Neural cell (in vitro differentiated cells): Measurements from ENCODE around the gene IMMP1L. TPM values are rescaled to one million over a fixed set of nuclear protein-coding genes. Genes with fewer than 3 reads are reported as not detected.

Experiments
- H2AFZ ChIP-seq: fragments of 200-600, 300-800 bp; sonication (generic), shearing (Covaris generic); 2 replicates; pipeline ENCODE4 v1.6.0; 2014; ENCODE audit warnings: low read depth, mild to moderate bottlenecking, antibody characterized with exemption, low read length, moderate library complexity
- H3F3A ChIP-seq: fragments of 200-600 bp; shearing (Covaris generic); 2 replicates; pipeline ENCODE4 v1.6.1; 2016; ENCODE audit warnings: mild to moderate bottlenecking, moderate library complexity, mixed read lengths, antibody characterized with exemption, low read length; ENCODE audit not compliant: insufficient read depth, poor library complexity, severe bottlenecking
- H3K27ac ChIP-seq: fragments of 200-600, 300-800 bp; sonication (generic), shearing (Covaris generic); 2 replicates; pipeline ENCODE4 v1.5.1; 2014; ENCODE audit warnings: mild to moderate bottlenecking, low read length, moderate library complexity
- H3K27me3 ChIP-seq: fragments of 300-800, 200-600 bp; sonication (generic), shearing (Covaris generic); 2 replicates; pipeline ENCODE4 v1.6.0; 2014; ENCODE audit warnings: mild to moderate bottlenecking, low read depth, low read length, moderate library complexity; ENCODE audit not compliant: insufficient read depth
- H3K36me3 ChIP-seq: fragments of 300-800, 200-600 bp; sonication (generic), shearing (Covaris generic); 2 replicates; pipeline ENCODE4 v1.5.1; 2014; ENCODE audit warnings: mild to moderate bottlenecking, antibody characterized with exemption, low read length, moderate library complexity; ENCODE audit not compliant: insufficient read depth
- H3K4me2 ChIP-seq: fragments of 300-800, 200-600 bp; sonication (generic), shearing (Covaris generic); 2 replicates; pipeline ENCODE4 v1.6.0; 2014; ENCODE audit warnings: mild to moderate bottlenecking, low read length
- H3K4me3 ChIP-seq: fragments of 300-800, 200-600 bp; sonication (generic), shearing (Covaris generic); 2 replicates; pipeline ENCODE4 v1.5.1; 2014; ENCODE audit warnings: mild to moderate bottlenecking, low read length, moderate library complexity
- H3K79me2 ChIP-seq: fragments of 200-600 bp; shearing (Covaris generic); replicated peaks from 2 replicates; pipeline ENCODE4 v1.6.0; 2014; ENCODE audit warnings: mild to moderate bottlenecking, low read length, moderate library complexity; ENCODE audit not compliant: insufficient read depth
- H3K9ac ChIP-seq: fragments of 300-800, 200-600 bp; sonication (generic), shearing (Covaris generic); 2 replicates; pipeline ENCODE4 v1.6.1; 2016; ENCODE audit warnings: mild to moderate bottlenecking, low read length, mixed read lengths
- H3K9me2 ChIP-seq: fragments of 200-600 bp; shearing (Covaris generic); 2 replicates; pipeline ENCODE4 v1.6.1; 2016; ENCODE audit warnings: mild to moderate bottlenecking, low read length, mixed read lengths; ENCODE audit not compliant: insufficient read depth
- H3K9me3 ChIP-seq: fragments of 200-600, 300-800 bp; sonication (generic), shearing (Covaris generic); 2 replicates; pipeline ENCODE4 v1.6.1; 2016; ENCODE audit warnings: mild to moderate bottlenecking, mixed run types, low read length, moderate library complexity, mixed read lengths
- H4K20me1 ChIP-seq: fragments of 200-600 bp; shearing (Covaris generic); 2 replicates; pipeline ENCODE4 v1.6.1; 2016; ENCODE audit warnings: mild to moderate bottlenecking, mixed run types; ENCODE audit not compliant: insufficient read depth
- EP300 ChIP-seq: fragments of 450-650 bp; conservative IDR thresholded peaks from 2 replicates; pipeline ENCODE4 v1.6.1; 2014; ENCODE audit warnings: antibody characterized with exemption, mild to moderate bottlenecking, moderate library complexity; ENCODE audit not compliant: poor library complexity, severe bottlenecking
- EZH2 ChIP-seq: fragments of 200-600, 300-800 bp; shearing (Covaris generic), sonication (generic); IDR thresholded peaks from 2 replicates; pipeline ENCODE4 v1.6.1; 2014; ENCODE audit warnings: antibody characterized with exemption, low read length, borderline replicate concordance, mild to moderate bottlenecking; ENCODE audit not compliant: insufficient read depth, poor library complexity, severe bottlenecking
- MXI1 ChIP-seq: fragments of 450-650 bp; conservative IDR thresholded peaks from 2 replicates; pipeline ENCODE4 v1.6.1; 2014; ENCODE audit warnings: antibody characterized with exemption, mild to moderate bottlenecking; ENCODE audit not compliant: poor library complexity, severe bottlenecking
- POLR2AphosphoS5 ChIP-seq: IDR thresholded peaks from 2 replicates; pipeline ENCODE4 v1.6.1; 2012
- RAD21 ChIP-seq: fragments of 450-650 bp; conservative IDR thresholded peaks from 2 replicates; pipeline ENCODE4 v1.6.1; 2014; ENCODE audit warnings: antibody characterized with exemption, mild to moderate bottlenecking, moderate library complexity
- SMC3 ChIP-seq: fragments of 450-650 bp; conservative IDR thresholded peaks from 2 replicates; pipeline ENCODE4 v1.6.1; 2014; ENCODE audit warnings: antibody characterized with exemption, mild to moderate bottlenecking, moderate library complexity; ENCODE audit not compliant: poor library complexity
- TAF1 ChIP-seq: IDR thresholded peaks from 2 replicates; pipeline ENCODE4 v1.6.1; 2012; ENCODE audit warnings: low read depth
- polyA plus RNA-seq: library from polyadenylated mRNA; depleted of rRNA; stranded (reverse); fragments of >200 nt; gene quantifications from 2 replicates; pipeline ENCODE4 v1.2.3, GENCODE V29; 2014
- TF ChIP-seq, protein P1 (sequence below): IDR thresholded peaks from 2 replicates; pipeline ENCODE4 v1.6.1; 2012; ENCODE audit warnings: borderline replicate concordance
- TF ChIP-seq, protein P2 (sequence below): fragments of 450-650 bp; IDR thresholded peaks from 2 replicates; pipeline ENCODE4 v1.5.1; 2014; ENCODE audit warnings: antibody characterized with exemption, mild to moderate bottlenecking, moderate library complexity; ENCODE audit not compliant: poor library complexity, severe bottlenecking

IMMP1L gene
- polyA plus RNA-seq, 1 donor from 2014 or later = 386 TPM

DNA sequence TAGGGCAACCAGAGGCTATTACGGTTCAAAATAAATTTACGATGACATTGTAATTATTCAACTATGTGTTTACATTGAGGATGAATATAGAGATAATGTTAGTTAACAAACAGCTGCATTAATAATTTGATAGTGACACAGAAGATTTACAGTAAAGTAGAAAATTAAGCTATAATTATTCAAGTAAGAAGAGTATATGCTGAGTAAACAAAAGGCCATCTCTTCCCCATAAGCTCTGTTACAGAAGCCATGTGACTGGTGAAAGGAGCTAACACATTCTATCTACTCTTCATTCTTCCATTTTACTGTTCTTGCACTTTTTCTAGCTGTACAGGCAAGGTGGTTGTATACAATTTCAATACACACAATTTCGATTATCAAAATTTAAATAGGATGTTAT lies 54.2 kb downstream of the IMMP1L start:
- Histone ChIP-seq H3K9me3 (no peaks in the 10 kb centered on the region), H3K9ac (no peak overlapping the region), H3K27me3 (no peaks in the 10 kb centered on the region), H3K4me2 (no peak overlapping the region), H3K27ac (no peak overlapping the region), H3K79me2 (no peaks in the 10 kb centered on the region), H3F3A (no peaks in the 10 kb centered on the region), H3K9me2 (no peaks in the 10 kb centered on the region), H4K20me1 (no peaks in the 10 kb centered on the region), H3K4me3 (no peak overlapping the region), H2AFZ (no peak overlapping the region), H3K36me3 (no peaks in the 10 kb centered on the region)
- TF ChIP-seq MXI1 (no peak), RAD21 (no peak), EZH2 (no peak), EP300 (no peak), SMC3 (no peak), POLR2AphosphoS5 (no peak), TAF1 (no peak)
- TF ChIP-seq, protein P1, sequence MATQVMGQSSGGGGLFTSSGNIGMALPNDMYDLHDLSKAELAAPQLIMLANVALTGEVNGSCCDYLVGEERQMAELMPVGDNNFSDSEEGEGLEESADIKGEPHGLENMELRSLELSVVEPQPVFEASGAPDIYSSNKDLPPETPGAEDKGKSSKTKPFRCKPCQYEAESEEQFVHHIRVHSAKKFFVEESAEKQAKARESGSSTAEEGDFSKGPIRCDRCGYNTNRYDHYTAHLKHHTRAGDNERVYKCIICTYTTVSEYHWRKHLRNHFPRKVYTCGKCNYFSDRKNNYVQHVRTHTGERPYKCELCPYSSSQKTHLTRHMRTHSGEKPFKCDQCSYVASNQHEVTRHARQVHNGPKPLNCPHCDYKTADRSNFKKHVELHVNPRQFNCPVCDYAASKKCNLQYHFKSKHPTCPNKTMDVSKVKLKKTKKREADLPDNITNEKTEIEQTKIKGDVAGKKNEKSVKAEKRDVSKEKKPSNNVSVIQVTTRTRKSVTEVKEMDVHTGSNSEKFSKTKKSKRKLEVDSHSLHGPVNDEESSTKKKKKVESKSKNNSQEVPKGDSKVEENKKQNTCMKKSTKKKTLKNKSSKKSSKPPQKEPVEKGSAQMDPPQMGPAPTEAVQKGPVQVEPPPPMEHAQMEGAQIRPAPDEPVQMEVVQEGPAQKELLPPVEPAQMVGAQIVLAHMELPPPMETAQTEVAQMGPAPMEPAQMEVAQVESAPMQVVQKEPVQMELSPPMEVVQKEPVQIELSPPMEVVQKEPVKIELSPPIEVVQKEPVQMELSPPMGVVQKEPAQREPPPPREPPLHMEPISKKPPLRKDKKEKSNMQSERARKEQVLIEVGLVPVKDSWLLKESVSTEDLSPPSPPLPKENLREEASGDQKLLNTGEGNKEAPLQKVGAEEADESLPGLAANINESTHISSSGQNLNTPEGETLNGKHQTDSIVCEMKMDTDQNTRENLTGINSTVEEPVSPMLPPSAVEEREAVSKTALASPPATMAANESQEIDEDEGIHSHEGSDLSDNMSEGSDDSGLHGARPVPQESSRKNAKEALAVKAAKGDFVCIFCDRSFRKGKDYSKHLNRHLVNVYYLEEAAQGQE = no peak
- TF ChIP-seq, protein P2, sequence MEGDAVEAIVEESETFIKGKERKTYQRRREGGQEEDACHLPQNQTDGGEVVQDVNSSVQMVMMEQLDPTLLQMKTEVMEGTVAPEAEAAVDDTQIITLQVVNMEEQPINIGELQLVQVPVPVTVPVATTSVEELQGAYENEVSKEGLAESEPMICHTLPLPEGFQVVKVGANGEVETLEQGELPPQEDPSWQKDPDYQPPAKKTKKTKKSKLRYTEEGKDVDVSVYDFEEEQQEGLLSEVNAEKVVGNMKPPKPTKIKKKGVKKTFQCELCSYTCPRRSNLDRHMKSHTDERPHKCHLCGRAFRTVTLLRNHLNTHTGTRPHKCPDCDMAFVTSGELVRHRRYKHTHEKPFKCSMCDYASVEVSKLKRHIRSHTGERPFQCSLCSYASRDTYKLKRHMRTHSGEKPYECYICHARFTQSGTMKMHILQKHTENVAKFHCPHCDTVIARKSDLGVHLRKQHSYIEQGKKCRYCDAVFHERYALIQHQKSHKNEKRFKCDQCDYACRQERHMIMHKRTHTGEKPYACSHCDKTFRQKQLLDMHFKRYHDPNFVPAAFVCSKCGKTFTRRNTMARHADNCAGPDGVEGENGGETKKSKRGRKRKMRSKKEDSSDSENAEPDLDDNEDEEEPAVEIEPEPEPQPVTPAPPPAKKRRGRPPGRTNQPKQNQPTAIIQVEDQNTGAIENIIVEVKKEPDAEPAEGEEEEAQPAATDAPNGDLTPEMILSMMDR = no peak

DNA sequence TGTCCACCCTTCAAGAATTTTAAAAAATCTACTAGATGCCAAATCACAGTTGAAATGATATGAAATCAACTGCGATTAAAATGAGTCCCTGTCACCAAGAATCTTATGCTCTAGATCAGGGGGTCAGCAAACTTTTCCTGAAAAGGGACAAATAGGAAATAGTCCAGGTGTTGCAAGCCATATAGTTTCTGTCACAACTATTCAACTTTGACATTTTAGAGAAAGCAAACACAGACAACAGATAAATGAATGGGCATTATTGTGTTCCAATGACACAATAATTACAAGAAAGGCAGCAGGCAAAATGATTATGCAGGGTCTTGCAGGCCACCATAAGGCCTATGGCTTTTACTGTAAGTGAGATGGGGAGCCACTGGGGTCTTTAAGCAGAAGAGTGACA lies 58.6 kb downstream of the IMMP1L start:
- Histone ChIP-seq H3K27me3 (no peaks in the 10 kb centered on the region), H3K4me2 (no peak overlapping the region), H3K4me3 (no peak overlapping the region), H3K9ac (no peak overlapping the region), H4K20me1 (no peaks in the 10 kb centered on the region), H3K9me2 (no peaks in the 10 kb centered on the region), H3K9me3 (no peaks in the 10 kb centered on the region), H3K79me2 (no peaks in the 10 kb centered on the region), H3K27ac (no peak overlapping the region), H2AFZ (no peak overlapping the region), H3K36me3 (no peaks in the 10 kb centered on the region), H3F3A (no peaks in the 10 kb centered on the region)
- TF ChIP-seq EP300 = no peak
- TF ChIP-seq SMC3 = no peak
- TF ChIP-seq RAD21 = no peak
- TF ChIP-seq, protein P1 = no peak
- no peak for TF ChIP-seq TAF1
- TF ChIP-seq POLR2AphosphoS5 = no peak
- no peak for TF ChIP-seq MXI1
- no peak for TF ChIP-seq EZH2
- TF ChIP-seq, protein P2 = no peak
